Right lobe of liver (tissue), 4 donors: ENCODE measurements around the gene CCDC148.

Experiments used
- POLR2A ChIP-seq: fragments of 450-650 bp; IDR thresholded peaks from one replicate; pipeline ENCODE4 v1.6.1; 2017; ENCODE audit warnings: antibody characterized with exemption, mild to moderate bottlenecking
- TF ChIP-seq, protein P1 (sequence below), 4 donors: fragments of 200-600 bp in 3 of 4; fragments of 450-650 bp in 1 of 4; IDR thresholded peaks; one replicate each; pipeline versions ENCODE4 v1.5.1 to v1.8.0; 2016 to 2022; ENCODE audit warnings: antibody characterized with exemption in 4 of 4, mild to moderate bottlenecking in 2 of 4
- donor health status: DM: no; HTN: no; CAD: no.
- donor health status: DM: no; HTN: no; CAD: no.
- donor health status: DM: no; HTN: yes; CAD: no.

DNA sequence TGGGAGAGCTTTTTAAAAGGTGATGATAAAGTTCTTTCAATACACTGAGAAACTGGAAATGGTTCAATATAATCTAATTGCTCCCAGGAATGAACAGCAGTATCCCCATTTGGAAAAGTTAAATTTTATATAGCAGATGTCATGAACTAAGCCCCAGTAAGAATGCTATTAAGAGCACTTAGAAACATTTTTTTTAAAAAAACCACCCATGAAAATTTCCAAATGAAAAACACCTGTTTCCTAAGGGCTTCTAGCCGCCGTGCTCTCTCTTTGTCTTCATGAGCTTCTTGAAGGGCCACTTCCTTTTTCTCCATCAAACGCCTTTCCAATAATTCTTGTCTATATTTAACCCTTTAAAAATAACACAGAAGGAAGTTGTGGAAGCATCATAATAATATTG lies 277.9 kb downstream of the CCDC148 start:
- TF ChIP-seq, protein P1, sequence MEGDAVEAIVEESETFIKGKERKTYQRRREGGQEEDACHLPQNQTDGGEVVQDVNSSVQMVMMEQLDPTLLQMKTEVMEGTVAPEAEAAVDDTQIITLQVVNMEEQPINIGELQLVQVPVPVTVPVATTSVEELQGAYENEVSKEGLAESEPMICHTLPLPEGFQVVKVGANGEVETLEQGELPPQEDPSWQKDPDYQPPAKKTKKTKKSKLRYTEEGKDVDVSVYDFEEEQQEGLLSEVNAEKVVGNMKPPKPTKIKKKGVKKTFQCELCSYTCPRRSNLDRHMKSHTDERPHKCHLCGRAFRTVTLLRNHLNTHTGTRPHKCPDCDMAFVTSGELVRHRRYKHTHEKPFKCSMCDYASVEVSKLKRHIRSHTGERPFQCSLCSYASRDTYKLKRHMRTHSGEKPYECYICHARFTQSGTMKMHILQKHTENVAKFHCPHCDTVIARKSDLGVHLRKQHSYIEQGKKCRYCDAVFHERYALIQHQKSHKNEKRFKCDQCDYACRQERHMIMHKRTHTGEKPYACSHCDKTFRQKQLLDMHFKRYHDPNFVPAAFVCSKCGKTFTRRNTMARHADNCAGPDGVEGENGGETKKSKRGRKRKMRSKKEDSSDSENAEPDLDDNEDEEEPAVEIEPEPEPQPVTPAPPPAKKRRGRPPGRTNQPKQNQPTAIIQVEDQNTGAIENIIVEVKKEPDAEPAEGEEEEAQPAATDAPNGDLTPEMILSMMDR (IDR thresholded peaks at IDR 0.05) = no peak
- TF ChIP-seq POLR2A = no peak
